Upper lobe of left lung (tissue), 6 donors: ENCODE results near the gene RBM4. TPM values are rescaled to one million over a fixed set of nuclear protein-coding genes. Genes with fewer than 3 reads are reported as not detected.
A peak's percentile ranks its signal among the peaks of the same experiment; 100 is the strongest.

Source experiments
- ATAC-seq, 2 donors: fragments of 200-7000 bp; cut with Tn5 transposase; one replicate each; pipeline ENCODE4 v1.9.1; 2022; ENCODE audit warnings: mild to moderate bottlenecking in 2 of 2, moderate library complexity in 2 of 2; ENCODE audit not compliant: low FRiP score in 2 of 2
- DNase-seq, 2 donors: peaks; one replicate each; pipeline ENCODE4 v3.0.0-alpha.2; 2019 to 2020
- H3K27ac ChIP-seq, 4 donors: fragments of 200-600 bp; sonication (generic); one replicate each; pipeline ENCODE4 v1.5.1; 2016 to 2019
- H3K27me3 ChIP-seq, 4 donors: fragments of 200-600 bp; sonication (generic); one replicate each; pipeline ENCODE4 v1.5.1; 2017 to 2019
- H3K36me3 ChIP-seq, 4 donors: fragments of 200-600 bp; sonication (generic); one replicate each; pipeline ENCODE4 v1.5.1; 2016 to 2019
- H3K4me1 ChIP-seq, 4 donors: fragments of 200-600 bp; sonication (generic); one replicate each; pipeline ENCODE4 v1.5.1; 2018 to 2019
- H3K4me3 ChIP-seq, 4 donors: fragments of 200-600 bp; sonication (generic); one replicate each; pipeline ENCODE4 v1.5.1; 2017 to 2019; ENCODE audit warnings: mild to moderate bottlenecking in 2 of 4, moderate library complexity in 1 of 4
- H3K9me3 ChIP-seq, 4 donors: fragments of 200-600 bp; sonication (generic); one replicate each; pipeline ENCODE4 v1.5.1; 2018 to 2019
- CTCF ChIP-seq, 6 experiments: fragments of 450-650 bp in 4 of 6; fragments of 200-600 bp in 2 of 6; sonication (generic) in 2 of 6; IDR thresholded peaks; one replicate each; pipeline ENCODE4 v1.5.1; 2016 to 2019; ENCODE audit warnings: antibody characterized with exemption in 6 of 6
- EP300 ChIP-seq, 4 donors: sonication (generic); formaldehyde crosslinking; IDR thresholded peaks; one replicate each; pipeline ENCODE4 v1.5.1; 2017; ENCODE audit warnings: antibody characterized with exemption in 4 of 4, control low read depth in 2 of 4
- POLR2A ChIP-seq, 4 donors: fragments of 450-650 bp; IDR thresholded peaks; one replicate each; pipeline ENCODE4 v1.5.1; 2016 to 2017; ENCODE audit warnings: antibody characterized with exemption in 4 of 4, mild to moderate bottlenecking in 2 of 4
- POLR2AphosphoS5 ChIP-seq, 2 donors: sonication (generic); formaldehyde crosslinking; IDR thresholded peaks; one replicate each; pipeline ENCODE4 v1.5.1; 2017; ENCODE audit warnings: antibody characterized with exemption in 2 of 2
- WGBS, 2 donors: methylation state at CpG; one replicate each; pipeline ENCODE4 v1.1.5; 2017 to 2018; 5-methylcytosine and 5-hydroxymethylcytosine counted together
- total RNA-seq, 6 donors: library from RNA; depleted of rRNA in 4 of 6; stranded (reverse); fragments of >200 nt in 4 of 6; gene quantifications; one replicate each; pipeline versions ENCODE4 v1.1.0 to v1.2.1, GENCODE V29; 2016 to 2021
- donor health status: DM: no; HTN: no; CAD: no; lungs with moderate emphysema.
- donor health status: DM: no; HTN: yes; CAD: no; lungs with severe emphysema.

Gene RBM4
- total RNA-seq, 6 donors from 2014 or later = 62.4 to 103 (median 90.2) TPM

DNA sequence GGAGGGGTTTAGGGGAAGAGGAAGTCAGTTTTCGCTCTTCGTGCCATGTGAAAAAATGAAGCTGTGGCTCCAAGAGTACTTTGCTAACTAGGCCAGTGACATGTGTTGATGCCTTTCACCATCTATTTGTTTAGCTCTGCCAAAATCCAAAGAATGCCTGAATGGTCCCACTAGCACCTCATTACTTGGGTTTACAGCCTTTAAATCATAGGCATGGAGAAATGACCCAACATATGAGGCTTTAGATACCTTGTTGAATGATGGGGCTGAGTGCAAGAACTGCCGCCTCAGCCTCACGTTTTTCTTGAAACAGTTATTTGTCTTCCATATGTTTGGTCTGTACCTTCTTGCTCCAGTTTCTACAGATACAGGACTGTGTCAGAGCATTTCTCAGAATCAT lies 8.3 kb downstream of the RBM4 start:
- H3K9me3 ChIP-seq = no peaks in the 10 kb centered on the region
- ATAC-seq (no peak), DNase-seq (no peak)
- H3K27me3 ChIP-seq = no peaks in the 10 kb centered on the region
- TF ChIP-seq POLR2AphosphoS5 (IDR thresholded peaks at IDR 0.05) (no peak), EP300 (IDR thresholded peaks at IDR 0.05) (no peak), POLR2A (IDR thresholded peaks at IDR 0.05) (no peak), CTCF (IDR thresholded peaks at IDR 0.05) (no peak)
- no peak overlapping the region for H3K27ac ChIP-seq
- H3K36me3 ChIP-seq = peaks cover 11 to 91% (median 60%) of the 10 kb centered on the region in 4 donors
- peaks cover 46 to 58% (median 49%) of the 10 kb centered on the region in 4 donors for H3K4me1 ChIP-seq
- no peak overlapping the region for H3K4me3 ChIP-seq
- WGBS, 2 donors = 71 to 81% methylated on average over 4 of the region's 4 CpGs

- peaks cover 3 to 80% (median 39%) of the 10 kb centered on the region in 4 donors for H3K36me3 ChIP-seq
- WGBS, 2 donors = 95% methylated on average over 5 of the region's 5 CpGs
- DNase-seq (no peak), ATAC-seq (no peak)
- no peak overlapping the region for H3K27ac ChIP-seq
- H3K9me3 ChIP-seq = no peaks in the 10 kb centered on the region
- TF ChIP-seq EP300 (IDR thresholded peaks at IDR 0.05) (no peak), POLR2AphosphoS5 (IDR thresholded peaks at IDR 0.05) (no peak), CTCF (IDR thresholded peaks at IDR 0.05) (no peak), POLR2A (IDR thresholded peaks at IDR 0.05) (no peak)
- H3K27me3 ChIP-seq = no peaks in the 10 kb centered on the region
- H3K4me3 ChIP-seq = no peak overlapping the region
- H3K4me1 ChIP-seq = peaks cover 15 to 27% (median 19%) of the 10 kb centered on the region in 4 donors
Measured at GRCh38 chr11:66649903-66650302, 11.4 kb downstream of the RBM4 start.

GRCh38 chr11:66651016-66651415 lies 12.5 kb downstream of the RBM4 start:
- H3K27ac ChIP-seq = no peak overlapping the region
- DNase-seq = no peak
- no peaks in the 10 kb centered on the region for H3K27me3 ChIP-seq
- no peak overlapping the region for H3K4me3 ChIP-seq
- TF ChIP-seq POLR2A (IDR thresholded peaks at IDR 0.05) (no peak), POLR2AphosphoS5 (IDR thresholded peaks at IDR 0.05) (no peak), EP300 (IDR thresholded peaks at IDR 0.05) (no peak), CTCF (IDR thresholded peaks at IDR 0.05) (no peak)
- H3K9me3 ChIP-seq = no peaks in the 10 kb centered on the region
- H3K36me3 ChIP-seq = peaks cover 0 to 74% (median 30%) of the 10 kb centered on the region in 4 donors
- 76 to 93% methylated on average over 2 of the region's 2 CpGs for WGBS, 2 donors
- peaks cover 4 to 16% (median 7%) of the 10 kb centered on the region in 4 donors for H3K4me1 ChIP-seq
- ATAC-seq = peak in 1 of 2 donors; percentile 8

- TF ChIP-seq EP300 (IDR thresholded peaks at IDR 0.05) = no peak
- no peak for TF ChIP-seq CTCF (IDR thresholded peaks at IDR 0.05)
- no peak for TF ChIP-seq POLR2A (IDR thresholded peaks at IDR 0.05)
- no peak for TF ChIP-seq POLR2AphosphoS5 (IDR thresholded peaks at IDR 0.05)
- H3K9me3 ChIP-seq = no peaks in the 10 kb centered on the region
- no peak overlapping the region for H3K27ac ChIP-seq
- peaks cover 0 to 7% (median 0%) of the 10 kb centered on the region in 4 donors for H3K4me1 ChIP-seq
- ATAC-seq (no peak), DNase-seq (no peak)
- WGBS, 2 donors = 88 to 94% methylated on average over 7 of the region's 7 CpGs
- H3K4me3 ChIP-seq = no peak overlapping the region
- H3K27me3 ChIP-seq = no peaks in the 10 kb centered on the region
- peaks cover 0 to 70% (median 22%) of the 10 kb centered on the region in 4 donors for H3K36me3 ChIP-seq
Measured at GRCh38 chr11:66652651-66653050, 14.1 kb downstream of the RBM4 start.

- 89 to 93% methylated on average over 6 of the region's 6 CpGs for WGBS, 2 donors
- TF ChIP-seq POLR2AphosphoS5 (IDR thresholded peaks at IDR 0.05) = no peak
- TF ChIP-seq POLR2A (IDR thresholded peaks at IDR 0.05) = no peak
- no peak for TF ChIP-seq CTCF (IDR thresholded peaks at IDR 0.05)
- TF ChIP-seq EP300 (IDR thresholded peaks at IDR 0.05) = no peak
- H3K27me3 ChIP-seq = no peaks in the 10 kb centered on the region
- no peak overlapping the region for H3K27ac ChIP-seq
- peaks cover 0 to 70% (median 20%) of the 10 kb centered on the region in 4 donors for H3K36me3 ChIP-seq
- H3K4me3 ChIP-seq = no peak overlapping the region
- peaks cover 0 to 4% (median 0%) of the 10 kb centered on the region in 4 donors for H3K4me1 ChIP-seq
- no peaks in the 10 kb centered on the region for H3K9me3 ChIP-seq
- DNase-seq = no peak
- no peak for ATAC-seq
Measured at GRCh38 chr11:66653123-66653522, 14.6 kb downstream of the RBM4 start.
